GM23248 (cell line): ENCODE results near the gene YPEL3. TPM values are rescaled to one million over a fixed set of nuclear protein-coding genes. Genes with fewer than 3 reads are reported as not detected.

Experiments used
- DNase-seq: peaks from one replicate; pipeline ENCODE4 v3.0.0-alpha.2; 2015
- H2AFZ ChIP-seq: fragments of 200-600 bp; sonication (generic); 2 replicates; pipeline ENCODE4 v1.6.1; 2016; ENCODE audit warnings: antibody characterized with exemption
- H3F3A ChIP-seq: fragments of 200-600 bp; sonication (generic); 2 replicates; pipeline ENCODE4 v1.6.1; 2016; ENCODE audit warnings: mild to moderate bottlenecking, antibody characterized with exemption, mixed run types; ENCODE audit not compliant: insufficient read depth
- H3K27ac ChIP-seq: fragments of 200-600 bp; sonication (generic); 2 replicates; pipeline ENCODE4 v1.5.1; 2016; ENCODE audit warnings: mild to moderate bottlenecking
- H3K27me3 ChIP-seq: fragments of 200-600 bp; sonication (generic); replicated peaks from 2 replicates; pipeline ENCODE4 v1.6.1; 2016; ENCODE audit warnings: mild to moderate bottlenecking; ENCODE audit not compliant: insufficient read depth
- H3K36me3 ChIP-seq: fragments of 200-600 bp; sonication (generic); 2 replicates; pipeline ENCODE4 v1.6.1; 2016; ENCODE audit warnings: low read depth, mild to moderate bottlenecking
- H3K4me1 ChIP-seq: fragments of 200-600 bp; sonication (generic); 2 replicates; pipeline ENCODE4 v1.6.1; 2016; ENCODE audit warnings: mild to moderate bottlenecking; ENCODE audit not compliant: insufficient read depth
- H3K4me2 ChIP-seq: fragments of 200-600 bp; sonication (generic); one replicate; pipeline ENCODE4 v1.6.1; 2016; ENCODE audit warnings: mild to moderate bottlenecking; ENCODE audit not compliant: unreplicated experiment
- H3K4me3 ChIP-seq: fragments of 200-600 bp; sonication (generic); 2 replicates; pipeline ENCODE4 v1.5.1; 2016; ENCODE audit warnings: mild to moderate bottlenecking
- H3K79me2 ChIP-seq: fragments of 200-600 bp; sonication (generic); 2 replicates; pipeline ENCODE4 v1.6.1; 2016; ENCODE audit warnings: mild to moderate bottlenecking; ENCODE audit not compliant: insufficient read depth
- H3K9ac ChIP-seq: fragments of 200-600 bp; sonication (generic); 2 replicates; pipeline ENCODE4 v1.6.1; 2016; ENCODE audit warnings: mild to moderate bottlenecking
- H3K9me2 ChIP-seq: fragments of 200-600 bp; sonication (generic); 2 replicates; pipeline ENCODE4 v1.6.1; 2016; ENCODE audit warnings: mixed run types, mild to moderate bottlenecking, moderate library complexity; ENCODE audit not compliant: insufficient read depth
- H3K9me3 ChIP-seq: fragments of 200-600 bp; sonication (generic); one replicate; pipeline ENCODE4 v1.6.1; 2017; ENCODE audit warnings: low read depth
- H4K20me1 ChIP-seq: fragments of 200-600 bp; sonication (generic); 2 replicates; pipeline ENCODE4 v1.6.0; 2016; ENCODE audit not compliant: insufficient read depth
- EZH2 ChIP-seq: fragments of 200-600 bp; sonication (generic); IDR thresholded peaks from 2 replicates; pipeline ENCODE4 v1.6.1; 2018; ENCODE audit warnings: antibody characterized with exemption, mild to moderate bottlenecking; ENCODE audit not compliant: insufficient read depth, poor library complexity, severe bottlenecking
- EZH2phosphoT487 ChIP-seq: fragments of 200-600 bp; sonication (generic); IDR thresholded peaks from 2 replicates; pipeline ENCODE4 v1.6.1; 2018; ENCODE audit warnings: antibody characterized with exemption, moderate library complexity, mild to moderate bottlenecking, low read depth; ENCODE audit not compliant: insufficient read depth
- WGBS, 2 experiments: methylation state at CpG; one replicate each; pipeline ENCODE4 v1.1.6; 2015 to 2017; ENCODE audit warnings: low lambda C conversion rate in 2 of 2, low coverage in 1 of 2; ENCODE audit errors: missing lambda C conversion rate in 2 of 2; 5-methylcytosine and 5-hydroxymethylcytosine counted together
- in situ Hi-C: fragments of 300-500 bp; cut with MboI; formaldehyde crosslinking; loops from 2 replicates; pipeline ENCODE4 v1.15.0; 2020
- polyA plus RNA-seq: library from polyadenylated mRNA; unstranded; fragments of >200 nt; fragmentation: Nextera tagmentation; extraction: Ambion mirVana; gene quantifications from 2 replicates; pipeline ENCODE4 v1.2.1, GENCODE V29; 2016
- total RNA-seq: library from RNA; depleted of rRNA; stranded (reverse); fragments of >200 nt; shearing (Covaris generic); gene quantifications from 2 replicates; pipeline ENCODE4 v1.2.3, GENCODE V29; 2014

YPEL3 gene
- total and polyA plus RNA-seq, 2 experiments from 2014 or later = 100.0 to 200 TPM

GRCh38 chr16:30137897-30138296 is 41.9 kb upstream of the YPEL3 start:
- no peak overlapping the region for H2AFZ ChIP-seq
- no peaks in the 10 kb centered on the region for H3K4me1 ChIP-seq
- H3K27ac ChIP-seq = no peak overlapping the region
- H3K9ac ChIP-seq = no peak overlapping the region
- H3K4me2 ChIP-seq = no peak overlapping the region
- no peak overlapping the region for H3K4me3 ChIP-seq
- H3K79me2 ChIP-seq = no peaks in the 10 kb centered on the region
- in situ Hi-C loops = loop anchor here (25.0 kb wide), 1 partner anchor 474 kb away; the partner anchor contains the start of gene ZNF689
- no peaks in the 10 kb centered on the region for H3K9me2 ChIP-seq
- TF ChIP-seq EZH2phosphoT487 (no peak), EZH2 (no peak)
- DNase-seq = no peak
- H3K9me3 ChIP-seq = no peaks in the 10 kb centered on the region
- H3F3A ChIP-seq = no peaks in the 10 kb centered on the region
- 48 to 51% methylated on average over 8 of the region's 8 CpGs for WGBS, 2 experiments
- no peaks in the 10 kb centered on the region for H3K27me3 ChIP-seq
- H3K36me3 ChIP-seq = no peaks in the 10 kb centered on the region
- no peaks in the 10 kb centered on the region for H4K20me1 ChIP-seq

GRCh38 chr16:30136971-30137605 is 41.1 kb upstream of the YPEL3 start:
- Histone ChIP-seq H3K9me2 (no peaks in the 10 kb centered on the region), H3K9me3 (no peaks in the 10 kb centered on the region), H3F3A (no peaks in the 10 kb centered on the region), H3K4me1 (no peaks in the 10 kb centered on the region), H3K27me3 (no peaks in the 10 kb centered on the region), H3K36me3 (no peaks in the 10 kb centered on the region), H4K20me1 (no peaks in the 10 kb centered on the region), H3K79me2 (no peaks in the 10 kb centered on the region), H3K4me2 (no peak overlapping the region), H3K4me3 (no peak overlapping the region), H2AFZ (no peak overlapping the region), H3K27ac (no peak overlapping the region), H3K9ac (no peak overlapping the region)
- in situ Hi-C loops = loop anchor here (25.0 kb wide), 1 partner anchor 475 kb away; the partner anchor contains the start of gene ZNF689
- WGBS, 2 experiments = 78% methylated on average over 11 of the region's 11 CpGs
- no peak for DNase-seq
- TF ChIP-seq EZH2 = no peak
- no peak for TF ChIP-seq EZH2phosphoT487

GRCh38 chr16:30132591-30132990 is 36.6 kb upstream of the YPEL3 start:
- Histone ChIP-seq H3K4me1 (no peaks in the 10 kb centered on the region), H3K9me3 (no peaks in the 10 kb centered on the region), H3K4me2 (no peak overlapping the region), H3K79me2 (no peaks in the 10 kb centered on the region), H4K20me1 (no peaks in the 10 kb centered on the region), H3K36me3 (no peaks in the 10 kb centered on the region), H3K27ac (no peak overlapping the region), H3F3A (no peaks in the 10 kb centered on the region), H3K9me2 (no peaks in the 10 kb centered on the region), H3K4me3 (no peak overlapping the region), H3K27me3 (no peaks in the 10 kb centered on the region), H3K9ac (no peak overlapping the region), H2AFZ (no peak overlapping the region)
- no peak for TF ChIP-seq EZH2phosphoT487
- in situ Hi-C loops = loop anchor here (25.0 kb wide), 1 partner anchor 480 kb away; the partner anchor contains the start of gene ZNF689
- DNase-seq = no peak
- WGBS, 2 experiments = 85 to 89% methylated on average over 3 of the region's 3 CpGs

DNA sequence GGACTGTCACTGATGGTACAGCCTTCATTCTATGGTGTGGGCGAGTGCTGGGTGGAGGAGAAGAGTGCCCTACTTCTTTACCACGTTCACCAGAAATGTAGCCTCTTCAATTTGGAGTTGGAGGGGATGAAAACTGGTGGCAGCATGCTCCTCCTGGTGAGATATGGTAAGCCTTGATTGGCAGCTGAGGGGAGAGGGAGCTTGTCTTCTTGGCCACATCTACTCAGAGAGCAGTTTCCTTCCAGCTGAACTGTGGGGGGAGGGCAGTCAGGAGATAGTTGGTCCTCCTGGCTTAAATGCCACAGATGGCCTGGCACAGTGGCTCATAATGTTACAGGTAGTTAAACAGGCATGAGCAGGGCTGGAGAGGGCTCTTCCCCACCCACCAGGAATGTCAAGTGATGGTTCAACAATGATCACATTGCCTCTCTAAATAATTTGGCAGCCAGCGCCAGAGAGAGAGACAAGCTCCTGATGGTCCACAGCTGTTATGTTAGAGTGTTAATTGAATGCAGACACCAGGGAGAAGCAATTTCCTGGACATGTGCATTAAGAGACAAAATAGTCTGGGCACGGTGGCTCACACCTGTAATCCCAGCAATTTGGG is 36.0 kb upstream of the YPEL3 start:
- no peak overlapping the region for H3K9ac ChIP-seq
- H3K4me3 ChIP-seq = no peak overlapping the region
- in situ Hi-C loops = loop anchor here (25.0 kb wide), 1 partner anchor 480 kb away; the partner anchor contains the start of gene ZNF689
- H3K79me2 ChIP-seq = no peaks in the 10 kb centered on the region
- no peak for DNase-seq
- H3K9me2 ChIP-seq = no peaks in the 10 kb centered on the region
- H3K27me3 ChIP-seq = no peaks in the 10 kb centered on the region
- no peaks in the 10 kb centered on the region for H3K4me1 ChIP-seq
- H3K4me2 ChIP-seq = no peak overlapping the region
- TF ChIP-seq EZH2phosphoT487 (no peak), EZH2 (no peak)
- H3K9me3 ChIP-seq = no peaks in the 10 kb centered on the region
- H3K27ac ChIP-seq = no peak overlapping the region
- no peaks in the 10 kb centered on the region for H3F3A ChIP-seq
- no peaks in the 10 kb centered on the region for H3K36me3 ChIP-seq
- no peaks in the 10 kb centered on the region for H4K20me1 ChIP-seq
- WGBS, 2 experiments = 13 to 20% methylated on average over 4 of the region's 4 CpGs
- H2AFZ ChIP-seq = no peak overlapping the region
